Peyer's patch (tissue), 4 donors: Measurements from ENCODE around the gene EEF2K. TPM values are rescaled to one million over a fixed set of nuclear protein-coding genes. Genes with fewer than 3 reads are reported as not detected.

Source experiments
- DNase-seq, 3 donors: peaks; one replicate each; pipeline ENCODE4 v3.0.0-alpha.2; 2017 to 2019
- H3K27ac ChIP-seq, 4 donors: fragments of 200-600 bp; sonication (generic); one replicate each; pipeline ENCODE4 v1.5.1; 2016 to 2019
- H3K27me3 ChIP-seq, 2 donors: fragments of 200-600 bp; sonication (generic); one replicate each; pipeline ENCODE4 v1.5.1; 2019
- H3K36me3 ChIP-seq, 3 donors: fragments of 200-600 bp; sonication (generic); one replicate each; pipeline ENCODE4 v1.5.1; 2016 to 2019
- H3K4me1 ChIP-seq, 4 donors: fragments of 200-600 bp; sonication (generic); one replicate each; pipeline ENCODE4 v1.5.1; 2016 to 2019
- H3K4me3 ChIP-seq, 4 donors: fragments of 200-600 bp; sonication (generic); 1 replicate in 3 of 4; 2 replicates in 1 of 4; pipeline ENCODE4 v1.5.1; 2016 to 2019; ENCODE audit warnings: mild to moderate bottlenecking in 1 of 4
- H3K9me3 ChIP-seq, 4 donors: fragments of 200-600 bp; sonication (generic); one replicate each; pipeline ENCODE4 v1.5.1; 2016 to 2019; ENCODE audit warnings: mild to moderate bottlenecking in 1 of 4
- CTCF ChIP-seq, 6 experiments: fragments of 450-650 bp in 4 of 6; fragments of 200-600 bp in 2 of 6; sonication (generic) in 1 of 6; IDR thresholded peaks; one replicate each; pipeline ENCODE4 v1.5.1; 2017 to 2019; ENCODE audit warnings: antibody characterized with exemption in 6 of 6, mild to moderate bottlenecking in 3 of 6, moderate library complexity in 1 of 6
- POLR2A ChIP-seq, 2 donors: fragments of 450-650 bp; IDR thresholded peaks; one replicate each; pipeline ENCODE4 v1.5.1; 2017; ENCODE audit warnings: antibody characterized with exemption in 2 of 2, mild to moderate bottlenecking in 2 of 2, moderate library complexity in 2 of 2
- total RNA-seq, 4 donors: library from RNA; depleted of rRNA; stranded (reverse); fragments of >200 nt; gene quantifications; one replicate each; pipeline ENCODE4 v1.1.0, GENCODE V29; 2016

Gene EEF2K
- total RNA-seq, 4 donors from 2014 or later: 26.9 to 46.4 (median 36.1) TPM

GRCh38 chr16:22181426-22181825 lies 24.7 kb upstream of the EEF2K start:
- H3K27me3 ChIP-seq: no peaks in the 10 kb centered on the region
- no peaks in the 10 kb centered on the region for H3K4me1 ChIP-seq
- no peaks in the 10 kb centered on the region for H3K36me3 ChIP-seq
- no peak overlapping the region for H3K4me3 ChIP-seq
- DNase-seq: no peak
- TF ChIP-seq POLR2A (IDR thresholded peaks at IDR 0.05) (no peak), CTCF (IDR thresholded peaks at IDR 0.05) (no peak)
- H3K9me3 ChIP-seq: no peaks in the 10 kb centered on the region
- H3K27ac ChIP-seq: no peak overlapping the region

DNA sequence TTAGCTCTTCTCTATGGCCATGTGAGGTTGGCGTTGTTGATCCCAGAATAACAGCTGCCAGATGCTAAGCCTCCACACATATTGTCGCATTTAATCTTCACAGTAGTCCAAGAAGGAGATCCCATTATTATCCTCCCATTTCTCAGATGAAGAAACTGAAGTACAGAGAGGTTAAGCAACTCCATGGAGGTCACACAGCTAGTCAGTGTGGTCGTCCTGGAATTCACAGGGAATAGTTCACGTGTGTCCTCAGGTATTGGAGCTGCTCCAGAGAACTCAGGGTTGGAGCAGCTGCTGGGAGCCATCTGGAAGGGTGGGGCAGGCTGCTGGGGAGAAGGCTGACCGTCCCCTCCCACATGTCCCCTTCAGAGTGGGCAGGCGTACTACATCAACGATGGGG lies 24.2 kb upstream of the EEF2K start:
- no peak overlapping the region for H3K27ac ChIP-seq
- H3K27me3 ChIP-seq: no peaks in the 10 kb centered on the region
- no peaks in the 10 kb centered on the region for H3K36me3 ChIP-seq
- H3K4me1 ChIP-seq: no peaks in the 10 kb centered on the region
- TF ChIP-seq POLR2A (IDR thresholded peaks at IDR 0.05): no peak
- no peak for TF ChIP-seq CTCF (IDR thresholded peaks at IDR 0.05)
- H3K9me3 ChIP-seq: no peaks in the 10 kb centered on the region
- H3K4me3 ChIP-seq: no peak overlapping the region
- no peak for DNase-seq

DNA sequence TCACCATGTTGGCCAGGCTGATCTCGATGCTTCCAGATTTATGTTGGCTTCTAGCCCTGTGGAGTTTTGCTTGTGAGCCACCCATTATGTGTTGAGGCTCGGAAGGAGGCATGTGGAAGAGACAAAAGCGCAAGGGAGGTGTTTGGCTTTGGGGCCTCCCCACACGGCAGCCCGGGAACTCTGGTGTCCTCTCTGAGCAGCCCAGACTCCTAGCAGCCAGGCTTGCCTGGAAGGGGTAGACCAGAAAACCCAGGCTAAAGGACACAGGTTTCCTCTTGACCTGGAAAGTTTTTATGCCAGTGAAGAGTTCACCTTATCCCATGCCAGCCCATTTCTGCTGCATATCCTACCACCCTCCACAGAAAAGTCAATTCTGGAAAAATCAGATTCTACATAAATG lies 22.7 kb upstream of the EEF2K start:
- Histone ChIP-seq H3K4me3 (no peak overlapping the region), H3K27me3 (no peaks in the 10 kb centered on the region), H3K4me1 (peaks cover 0 to 3% (median 1%) of the 10 kb centered on the region in 4 donors), H3K36me3 (no peaks in the 10 kb centered on the region), H3K9me3 (no peaks in the 10 kb centered on the region), H3K27ac (no peak overlapping the region)
- TF ChIP-seq POLR2A (IDR thresholded peaks at IDR 0.05) (no peak), CTCF (IDR thresholded peaks at IDR 0.05) (no peak)
- DNase-seq: no peak

DNA sequence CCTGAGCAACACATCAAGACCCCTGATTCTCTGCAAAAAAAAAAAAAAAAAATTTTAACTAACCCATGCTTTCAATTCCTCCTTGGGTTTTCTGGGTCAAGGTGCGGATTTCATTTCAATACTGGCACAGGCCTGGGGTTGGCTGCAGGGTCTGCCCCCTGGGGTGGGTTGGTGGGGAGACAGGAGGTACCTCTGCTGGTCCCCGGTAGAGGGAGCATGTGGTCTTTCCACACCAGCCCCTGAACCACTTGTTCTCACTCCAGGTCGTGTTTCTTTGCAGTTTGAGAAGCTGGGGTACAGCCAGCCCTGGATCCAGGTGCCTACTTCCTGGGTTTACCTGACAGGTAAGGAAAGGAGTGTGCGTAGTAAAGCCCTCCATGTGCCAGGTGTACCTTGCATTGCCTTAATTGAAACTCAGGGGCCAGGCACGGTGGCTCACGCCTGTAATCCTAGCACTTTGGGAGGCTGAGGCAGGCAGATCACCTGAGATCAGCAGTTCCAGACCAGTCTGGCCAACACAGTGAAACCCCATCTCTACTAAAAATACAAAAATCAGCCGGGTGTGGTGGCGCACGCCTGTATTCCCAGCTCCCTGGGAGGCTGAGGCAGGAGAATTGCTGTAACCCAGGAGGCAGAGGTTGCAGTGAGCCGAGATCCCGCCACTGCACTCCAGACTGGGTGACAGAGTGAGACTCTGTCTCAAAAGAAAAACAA lies 22.0 kb upstream of the EEF2K start:
- no peaks in the 10 kb centered on the region for H3K9me3 ChIP-seq
- DNase-seq: no peak
- TF ChIP-seq POLR2A (IDR thresholded peaks at IDR 0.05) (no peak), CTCF (IDR thresholded peaks at IDR 0.05) (peak in 3 of 6 experiments; percentile 10 to 21 (median 13))

GRCh38 chr16:22184615-22184968 lies 21.5 kb upstream of the EEF2K start:
- H3K4me3 ChIP-seq: no peak overlapping the region
- TF ChIP-seq CTCF (IDR thresholded peaks at IDR 0.05) (no peak), POLR2A (IDR thresholded peaks at IDR 0.05) (no peak)
- no peaks in the 10 kb centered on the region for H3K9me3 ChIP-seq
- H3K36me3 ChIP-seq: no peaks in the 10 kb centered on the region
- no peak overlapping the region for H3K27ac ChIP-seq
- no peak for DNase-seq
- no peaks in the 10 kb centered on the region for H3K27me3 ChIP-seq
- peaks cover 0 to 16% (median 12%) of the 10 kb centered on the region in 4 donors for H3K4me1 ChIP-seq

More for the DNA sequence above, 22.0 kb upstream of the EEF2K start:
- Histone ChIP-seq H3K4me3 (no peak overlapping the region), H3K27me3 (no peaks in the 10 kb centered on the region), H3K36me3 (no peaks in the 10 kb centered on the region), H3K27ac (no peak overlapping the region), H3K4me1 (peaks cover 0 to 11% (median 7%) of the 10 kb centered on the region in 4 donors)
